Subcutaneous adipose tissue (tissue), 4 donors: ENCODE measurements around the gene IGSF9B. TPM values are rescaled to one million over a fixed set of nuclear protein-coding genes. Genes with fewer than 3 reads are reported as not detected.

Source experiments
- CTCF ChIP-seq: fragments of 450-650 bp; IDR thresholded peaks from one replicate; pipeline ENCODE4 v1.5.1; 2016; ENCODE audit warnings: low read depth, mild to moderate bottlenecking, control low read depth, antibody characterized with exemption, moderate library complexity
- total RNA-seq, 4 donors: library from RNA; depleted of rRNA; stranded (reverse); fragments of >200 nt; gene quantifications; one replicate each; pipeline ENCODE4 v1.1.0, GENCODE V29; 2016

Gene IGSF9B
- total RNA-seq, 4 donors from 2014 or later = 1.0 to 6.8 (median 2.3) TPM

- no peak for TF ChIP-seq CTCF
Observed at GRCh38 chr11:133916784-133917440, 39.9 kb downstream of the IGSF9B start.

GRCh38 chr11:133913761-133914160, 43.0 kb downstream of the IGSF9B start:
- TF ChIP-seq CTCF = no peak

GRCh38 chr11:133911171-133911570, 45.6 kb downstream of the IGSF9B start:
- TF ChIP-seq CTCF = no peak

GRCh38 chr11:133910101-133910500, 46.7 kb downstream of the IGSF9B start:
- TF ChIP-seq CTCF = no peak

GRCh38 chr11:133908827-133909226, 47.9 kb downstream of the IGSF9B start:
- TF ChIP-seq CTCF = no peak

GRCh38 chr11:133907841-133908241, 48.9 kb downstream of the IGSF9B start:
- no peak for TF ChIP-seq CTCF

- TF ChIP-seq CTCF = no peak
Observed at GRCh38 chr11:133907216-133907615, 49.6 kb downstream of the IGSF9B start.
